Measurements from ENCODE around the gene CIAPIN1.

Gene CIAPIN1

DNA sequence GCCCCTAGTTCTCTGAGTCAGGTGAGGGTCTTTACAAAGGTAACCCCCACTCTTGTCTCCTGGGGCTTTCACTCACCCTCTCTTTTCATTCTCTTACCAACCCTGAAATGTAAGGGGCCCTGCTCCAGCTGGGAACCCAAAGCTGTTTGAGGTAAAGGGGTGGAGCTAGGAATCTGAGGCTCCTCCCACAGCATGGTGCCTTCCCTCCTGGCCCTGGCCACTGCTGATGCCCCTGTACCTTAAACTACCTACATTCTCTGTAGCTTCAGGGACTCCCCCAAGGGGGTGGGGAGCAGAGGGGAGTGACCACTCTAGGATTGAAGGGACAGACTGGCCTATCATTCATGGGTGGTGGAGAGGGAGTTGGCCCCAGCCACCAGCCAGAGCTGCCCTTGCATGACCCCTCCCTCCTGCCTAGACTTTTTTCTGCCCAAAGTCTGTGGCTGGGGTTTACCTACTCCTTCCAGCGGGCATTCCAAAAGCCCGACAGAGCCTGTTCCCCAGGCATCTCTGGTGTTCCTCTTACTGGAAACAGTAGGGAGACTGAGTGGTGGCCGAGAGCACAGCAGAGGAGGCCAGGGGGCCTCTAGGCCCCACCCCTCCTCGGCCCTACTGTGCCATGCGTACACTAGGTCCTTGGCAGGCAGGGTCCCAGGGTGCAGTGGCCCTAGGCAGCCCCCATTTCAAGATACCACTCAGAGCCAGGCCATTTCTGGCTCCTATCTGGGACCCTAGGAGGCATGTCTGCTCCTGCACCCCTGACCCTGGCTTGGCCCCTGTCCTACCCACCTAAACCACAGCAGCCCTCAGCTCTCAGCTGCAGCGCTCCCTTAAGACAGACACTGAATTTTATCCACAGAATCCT lies 29.6 kb upstream of the CIAPIN1 start:
- DNase-seq = peak; percentile 36

DNA sequence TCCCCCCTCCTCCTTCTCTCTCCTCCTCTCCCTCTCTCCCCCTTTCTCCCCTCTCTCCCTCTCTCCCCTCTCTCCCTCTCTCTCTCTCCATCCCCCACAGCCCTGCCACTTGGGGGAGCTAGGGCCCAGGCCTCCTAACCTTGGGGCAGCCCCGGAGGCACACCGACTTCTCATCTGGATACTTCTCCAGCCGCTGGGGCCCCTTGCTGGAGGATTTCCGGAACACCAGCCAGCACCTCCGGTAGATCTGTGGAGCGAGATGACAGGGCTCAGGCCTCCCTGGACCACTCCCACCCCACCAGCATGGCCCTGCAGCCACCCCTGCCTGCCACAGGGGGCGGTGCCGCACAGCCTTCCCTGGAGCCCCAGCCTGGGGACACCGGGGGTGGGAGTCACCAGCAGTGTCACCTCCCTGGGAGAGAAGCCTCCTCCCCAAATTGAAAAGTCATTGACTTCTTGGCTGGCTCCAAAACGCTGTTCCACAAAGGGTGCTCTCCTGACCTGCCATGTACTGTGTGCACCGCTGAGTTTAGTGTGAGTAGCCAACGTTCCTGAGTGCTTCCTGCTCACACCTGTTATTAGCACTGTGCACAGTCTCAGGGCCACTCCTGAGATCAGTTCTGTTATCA lies 28.6 kb upstream of the CIAPIN1 start:
- DNase-seq = peak; percentile 84

DNA sequence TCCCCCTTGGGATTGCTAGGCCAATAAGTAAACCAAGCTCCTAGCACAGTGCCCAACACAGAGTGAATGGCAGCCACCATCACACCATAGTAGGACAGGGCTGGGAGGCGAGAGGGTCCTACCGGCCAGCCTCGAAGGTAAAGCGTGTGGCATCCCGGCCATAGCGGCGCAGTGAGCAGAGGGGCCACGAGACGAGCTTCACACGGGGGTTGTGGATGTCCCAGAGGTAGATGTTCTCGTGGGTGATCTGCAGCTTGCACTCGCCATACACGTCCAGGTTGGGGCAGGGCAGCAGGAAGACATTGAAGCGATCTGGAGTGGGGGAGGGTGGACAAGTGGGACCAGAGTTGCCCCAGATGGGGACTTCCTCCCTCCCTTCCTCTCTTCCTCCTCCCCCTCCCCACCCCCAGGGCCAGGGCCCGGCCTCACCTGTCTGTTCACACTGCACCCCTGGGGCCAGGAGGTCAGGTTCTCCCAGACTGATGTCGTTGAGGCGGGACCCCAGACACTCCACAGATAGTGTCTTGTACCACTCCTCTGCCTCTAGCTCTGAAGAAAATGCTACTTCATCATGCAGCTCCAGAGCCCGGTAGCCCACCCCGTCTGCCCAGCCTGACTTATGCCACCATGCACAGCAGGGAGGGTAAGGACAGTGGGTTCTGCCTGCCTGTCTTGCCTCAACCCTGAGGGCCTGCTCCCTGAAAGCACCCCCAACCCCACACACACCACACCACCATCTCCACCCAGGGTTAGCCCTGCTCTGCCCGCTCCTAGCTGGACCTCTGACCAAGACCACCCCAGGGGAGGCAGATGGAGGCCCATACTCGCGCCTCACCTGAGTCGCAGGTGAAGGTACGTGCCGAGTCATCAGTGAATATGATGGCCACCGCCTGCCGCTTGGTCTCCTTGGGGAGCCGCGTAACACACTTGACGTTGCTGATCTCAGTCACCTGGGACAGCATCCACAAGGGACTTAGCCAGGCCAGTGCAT lies 27.8 kb upstream of the CIAPIN1 start:
- no peak for DNase-seq

DNA sequence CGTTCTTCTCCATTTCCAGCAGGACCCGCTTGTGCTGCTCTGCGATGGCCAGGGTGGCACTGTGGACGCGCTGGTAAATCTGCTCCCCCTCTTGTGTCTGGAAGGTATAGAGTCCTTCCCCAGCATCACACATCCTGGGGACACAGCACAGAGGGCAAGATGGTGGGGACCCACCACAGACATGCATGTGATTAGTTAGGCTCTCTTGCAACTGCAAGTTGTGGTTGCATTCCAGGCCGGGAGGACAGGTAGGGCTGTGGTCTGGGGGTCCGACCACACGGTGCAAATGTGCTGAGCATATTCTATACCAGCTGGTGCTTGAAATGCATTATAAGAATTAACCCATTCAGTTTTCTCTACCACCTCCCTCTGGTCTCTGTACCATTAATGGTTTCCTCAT lies 26.7 kb upstream of the CIAPIN1 start:
- DNase-seq = no peak

DNA sequence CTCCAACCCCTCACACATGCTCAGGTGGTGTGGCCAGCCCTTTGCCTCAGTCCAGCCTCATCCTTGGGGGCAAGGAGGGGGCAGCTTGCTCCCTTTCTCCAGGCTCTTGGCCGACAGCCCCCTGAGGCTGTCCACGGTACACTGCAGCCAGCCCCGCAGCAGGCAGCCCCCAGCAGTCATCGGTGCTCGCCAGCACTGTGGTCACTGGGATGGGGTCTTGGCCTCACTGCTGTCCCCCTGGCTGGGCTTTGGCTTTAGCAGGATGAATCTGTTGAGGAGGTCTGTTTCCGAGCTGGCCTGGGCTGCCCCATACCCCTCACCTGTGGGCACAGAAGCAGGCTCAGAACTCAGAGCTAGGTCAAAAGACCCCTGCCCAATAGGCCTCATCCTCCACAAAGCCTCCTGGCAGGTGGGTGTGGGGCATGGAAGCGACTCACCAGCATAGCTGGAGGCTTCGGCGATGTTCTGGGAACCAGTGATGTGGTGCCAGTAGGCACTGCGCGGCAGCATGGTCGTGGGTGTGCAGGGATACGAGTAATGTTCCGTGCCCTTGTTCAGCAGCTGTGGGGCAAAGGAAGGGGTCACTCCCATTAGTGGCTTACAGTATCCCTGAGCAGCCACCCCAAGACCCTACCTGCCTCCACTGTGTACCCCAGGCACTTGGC lies 26.1 kb upstream of the CIAPIN1 start:
- no peak for DNase-seq

DNA sequence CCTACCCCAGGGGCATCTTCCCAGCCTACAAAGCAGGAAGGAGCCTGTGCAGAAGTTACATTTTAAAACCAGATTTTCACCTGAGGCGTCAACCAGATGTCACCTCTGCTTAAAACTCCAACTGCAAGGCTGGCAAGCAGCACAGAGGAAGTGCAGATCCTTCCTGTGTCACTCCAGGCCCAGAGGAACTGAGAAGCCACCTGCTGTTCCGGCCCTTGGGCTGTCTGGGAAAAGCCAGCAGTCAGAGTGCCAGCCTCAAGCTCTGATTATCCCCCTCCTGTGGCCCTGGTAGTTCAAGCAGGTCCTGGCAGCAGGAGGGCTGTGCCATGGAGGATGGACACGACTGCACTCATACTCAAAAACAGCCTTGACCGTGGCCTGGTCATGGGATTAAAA lies 25.5 kb upstream of the CIAPIN1 start:
- no peak for DNase-seq

DNA sequence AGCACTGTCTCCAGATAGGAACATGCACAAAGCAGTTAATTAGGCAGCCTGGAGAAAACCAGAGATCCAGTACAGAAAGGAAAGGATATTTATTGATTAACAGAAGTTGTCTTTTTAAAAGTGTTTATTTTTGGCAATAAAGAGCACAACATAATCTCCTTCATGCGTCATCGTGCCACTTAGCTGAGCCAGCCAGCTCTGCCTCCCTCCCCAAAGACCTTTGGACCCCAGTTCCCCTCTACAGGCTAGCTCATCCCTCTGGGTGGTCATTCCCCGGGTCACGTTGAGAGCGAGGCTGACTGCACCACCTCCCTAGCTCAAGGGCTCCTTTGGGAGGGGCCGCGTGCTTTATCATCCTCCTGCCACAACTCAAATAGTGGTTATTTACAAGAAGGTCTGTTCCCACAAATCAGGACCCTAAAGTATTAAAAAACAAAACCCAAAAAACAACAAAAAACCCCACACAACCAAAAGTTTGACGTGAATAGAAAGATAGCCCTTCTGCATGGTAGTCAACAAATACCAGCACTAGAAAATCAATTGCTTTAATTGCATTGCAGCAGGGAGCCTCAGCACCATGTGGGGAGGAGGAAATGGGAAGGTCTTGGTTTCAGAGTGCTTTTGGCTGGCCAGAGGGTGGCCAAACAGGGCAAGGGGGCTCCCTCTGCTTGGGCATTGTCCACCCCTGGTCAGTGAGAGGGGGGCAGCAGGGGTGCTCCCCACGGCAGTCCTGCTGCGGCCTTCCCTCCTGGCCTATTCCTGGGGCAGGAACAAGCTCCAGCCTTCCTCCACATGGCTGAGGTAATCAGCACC lies 24.9 kb upstream of the CIAPIN1 start:
- no peak for DNase-seq

DNA sequence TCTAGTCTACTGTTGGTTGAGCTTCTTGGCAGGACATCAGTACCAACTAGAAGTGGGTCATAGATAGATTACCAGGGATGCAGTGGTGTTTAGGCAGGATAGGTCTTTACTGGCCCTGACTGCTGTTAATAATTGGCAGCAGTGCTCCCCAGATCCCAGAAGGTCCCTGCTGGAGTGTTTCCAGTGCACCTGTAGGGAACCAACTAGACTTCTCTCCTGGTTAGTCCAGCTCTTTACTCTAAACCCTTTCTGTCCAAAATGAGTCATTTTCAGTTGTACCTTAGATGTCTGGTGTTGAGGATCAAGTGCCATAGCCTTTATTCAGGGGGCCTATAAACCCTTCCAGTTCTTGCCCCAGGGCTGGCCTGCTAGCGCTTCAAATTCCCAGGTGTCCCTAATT lies 24.0 kb upstream of the CIAPIN1 start:
- no peak for DNase-seq

DNA sequence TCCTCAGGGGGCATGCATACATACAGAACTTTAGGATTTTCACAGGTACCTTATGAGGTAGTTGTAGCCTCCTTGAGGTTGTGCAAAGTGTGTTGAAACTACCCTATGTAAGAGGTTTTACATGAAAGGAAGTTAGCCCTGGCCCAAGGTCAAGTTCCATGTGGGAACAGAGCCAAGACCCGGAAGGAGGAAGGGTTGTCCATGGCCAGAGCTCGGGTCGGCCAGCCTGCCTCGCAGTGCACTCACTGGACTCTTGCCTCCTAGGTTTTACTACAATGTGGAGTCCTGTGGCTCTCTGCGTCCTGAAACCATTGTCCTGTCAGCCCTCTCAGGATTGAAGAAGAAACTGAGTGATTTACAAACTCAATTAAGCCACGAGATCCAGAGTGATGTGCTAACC lies 23.5 kb upstream of the CIAPIN1 start:
- no peak for DNase-seq

DNA sequence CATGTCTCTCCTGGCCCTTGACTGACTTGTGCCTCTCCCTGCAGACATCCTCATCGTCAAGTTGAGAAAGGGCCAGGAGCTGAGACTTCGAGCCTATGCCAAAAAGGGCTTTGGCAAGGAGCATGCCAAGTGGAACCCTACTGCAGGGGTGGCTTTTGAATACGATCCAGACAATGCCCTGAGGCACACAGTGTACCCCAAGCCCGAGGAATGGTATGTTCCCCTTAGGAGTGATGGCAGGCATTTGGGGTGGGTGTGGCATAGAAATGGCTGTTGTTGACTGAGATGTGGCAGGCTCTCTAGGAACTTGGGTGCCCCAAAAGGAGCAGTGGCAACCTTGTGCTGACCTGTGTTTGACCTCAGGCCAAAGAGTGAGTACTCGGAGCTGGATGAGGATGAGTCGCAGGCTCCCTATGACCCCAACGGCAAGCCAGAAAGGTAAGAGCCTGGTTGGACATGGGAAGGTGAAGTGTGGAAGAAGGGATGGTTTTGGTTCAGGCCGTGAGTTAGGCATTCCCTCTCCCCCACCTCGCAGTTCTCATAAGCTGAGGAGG lies 22.8 kb upstream of the CIAPIN1 start:
- no peak for DNase-seq

DNA sequence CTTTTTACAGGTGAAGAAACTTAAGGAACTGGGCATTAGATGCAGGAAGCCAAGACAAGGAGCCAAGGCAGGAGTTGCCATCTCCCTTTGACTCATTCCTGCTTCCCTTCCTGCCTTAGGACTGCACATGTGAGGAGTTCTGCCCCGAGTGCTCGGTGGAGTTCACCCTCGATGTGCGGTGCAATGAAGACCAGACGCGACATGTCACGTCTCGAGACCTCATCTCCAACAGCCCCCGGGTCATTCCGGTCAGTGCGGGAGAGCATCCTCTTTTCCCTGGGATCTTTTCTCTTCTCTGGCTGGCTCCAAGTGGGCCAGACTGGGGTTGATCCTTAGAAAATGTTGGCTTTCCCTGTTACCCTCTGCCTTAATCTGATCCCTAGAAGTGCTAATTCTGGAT lies 21.9 kb upstream of the CIAPIN1 start:
- DNase-seq = no peak

DNA sequence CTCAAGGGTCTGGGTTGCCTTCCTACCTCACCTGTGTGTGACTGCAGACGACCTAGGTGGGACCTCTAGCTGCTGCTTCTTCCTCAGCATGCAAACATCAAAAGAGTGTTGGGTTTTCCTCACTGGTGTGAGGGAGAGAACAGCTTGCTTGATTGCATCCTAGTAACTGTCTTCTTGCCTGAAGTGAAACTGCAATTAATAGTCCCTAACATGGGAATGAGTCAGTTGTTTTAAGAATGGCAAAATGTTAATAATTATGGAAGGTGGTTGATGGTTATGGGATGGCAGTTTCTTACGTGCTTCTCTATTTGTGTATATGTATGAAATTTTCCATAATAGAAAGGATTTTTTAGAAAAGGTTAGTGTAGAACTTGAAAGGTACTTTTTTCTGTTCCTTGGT lies 21.2 kb upstream of the CIAPIN1 start:
- no peak for DNase-seq

DNA sequence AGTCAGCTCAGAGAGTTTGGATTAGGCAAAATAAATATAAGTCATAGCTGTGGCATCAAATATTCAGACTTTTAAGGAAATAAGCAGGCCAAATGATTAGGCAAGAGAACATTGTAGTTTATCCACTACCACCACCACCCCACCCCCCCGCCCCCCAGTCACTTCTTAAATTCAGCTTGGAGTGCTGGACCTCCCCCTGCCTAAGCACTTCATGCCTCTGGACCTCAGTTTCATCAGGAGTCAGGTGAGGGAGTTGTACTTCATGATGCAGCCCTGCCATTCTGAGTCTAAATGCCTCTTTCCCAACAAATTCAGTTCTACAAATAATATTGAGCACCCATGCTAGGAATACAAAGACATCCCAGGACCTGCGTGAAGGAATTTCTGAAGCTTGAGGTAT lies 17.3 kb upstream of the CIAPIN1 start:
- DNase-seq = no peak

DNA sequence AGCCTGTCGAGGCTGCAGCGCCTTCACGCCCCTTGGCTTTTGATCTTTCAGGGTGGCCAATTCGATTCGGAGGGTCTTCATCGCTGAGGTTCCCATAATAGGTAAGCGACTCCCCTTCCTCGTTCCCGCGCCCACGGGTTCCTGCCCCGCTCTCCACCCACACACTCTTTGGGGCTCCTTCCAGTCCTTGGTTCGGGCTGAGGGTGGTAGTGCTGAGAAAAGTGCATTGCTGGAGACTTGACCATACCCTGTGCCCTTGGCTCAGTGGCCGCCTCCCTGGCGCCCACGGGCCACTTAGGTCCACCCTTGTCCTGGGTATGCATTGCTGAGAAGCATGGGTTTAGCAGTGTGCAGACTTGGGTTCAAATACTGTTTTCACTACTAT lies 15.8 kb upstream of the CIAPIN1 start:
- peak; percentile 25 for DNase-seq

DNA sequence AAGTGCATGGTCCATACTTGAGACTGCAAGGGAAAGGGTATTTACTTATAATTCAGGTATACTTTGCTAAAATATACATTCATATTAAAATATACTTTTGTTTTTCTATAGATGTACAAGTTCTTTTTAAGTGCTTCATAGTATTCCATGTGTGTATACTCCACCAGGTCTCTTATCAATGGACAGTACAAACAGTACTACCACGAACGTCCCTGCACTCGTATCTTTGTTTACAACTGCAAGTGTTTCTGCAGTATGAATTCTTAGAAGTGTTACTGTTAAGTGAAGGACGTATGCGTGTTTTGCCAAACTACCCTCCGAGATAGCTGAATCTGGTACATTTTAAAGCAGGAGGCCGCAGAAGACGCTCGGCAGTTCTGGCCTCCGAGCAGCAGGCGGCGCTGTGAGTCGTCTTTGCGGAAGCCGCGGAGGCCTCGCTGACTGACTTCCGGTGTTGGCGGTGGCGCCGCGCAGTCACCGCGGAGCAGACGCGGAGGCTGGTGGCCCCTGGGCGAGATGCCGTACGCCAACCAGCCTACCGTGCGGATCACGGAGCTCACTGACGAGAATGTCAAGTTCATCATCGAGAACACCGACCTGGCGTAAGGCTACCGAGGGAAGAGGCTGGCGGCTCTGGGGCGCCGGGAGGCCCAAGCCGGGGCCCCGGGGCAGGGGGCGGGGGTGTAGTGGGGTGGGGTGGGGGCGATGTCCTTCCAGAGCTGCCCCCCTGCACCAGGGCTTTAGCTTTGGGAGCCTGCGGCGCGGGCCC lies 15.2 kb upstream of the CIAPIN1 start, which contains the start of gene POLR2C:
TSS of gene POLR2C (plus strand) at position 471 of the 769 bp plus-strand sequence. CDS start at position 517, 46 bp downstream.
- peak; percentile 93 for DNase-seq

DNA sequence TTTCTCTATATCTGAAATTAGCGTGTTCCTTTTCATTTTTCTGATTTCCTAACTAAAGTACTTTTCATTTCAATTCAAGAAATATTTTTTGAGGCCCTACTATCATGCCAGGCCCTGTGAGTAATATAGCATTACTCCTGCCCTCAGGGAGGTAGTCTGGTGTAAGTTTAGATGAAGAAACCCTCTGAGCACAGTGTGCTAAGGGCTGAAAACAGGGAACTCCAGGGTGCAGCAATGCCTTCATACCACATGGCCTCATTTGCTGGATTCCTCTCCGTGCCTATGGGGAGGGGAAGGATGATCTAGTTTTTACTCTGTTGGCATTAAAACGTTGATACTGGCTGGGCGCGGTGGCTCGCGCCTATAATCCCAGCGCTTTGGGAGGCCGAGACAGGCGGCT lies 4.8 kb upstream of the CIAPIN1 start:
- no peak for DNase-seq

DNA sequence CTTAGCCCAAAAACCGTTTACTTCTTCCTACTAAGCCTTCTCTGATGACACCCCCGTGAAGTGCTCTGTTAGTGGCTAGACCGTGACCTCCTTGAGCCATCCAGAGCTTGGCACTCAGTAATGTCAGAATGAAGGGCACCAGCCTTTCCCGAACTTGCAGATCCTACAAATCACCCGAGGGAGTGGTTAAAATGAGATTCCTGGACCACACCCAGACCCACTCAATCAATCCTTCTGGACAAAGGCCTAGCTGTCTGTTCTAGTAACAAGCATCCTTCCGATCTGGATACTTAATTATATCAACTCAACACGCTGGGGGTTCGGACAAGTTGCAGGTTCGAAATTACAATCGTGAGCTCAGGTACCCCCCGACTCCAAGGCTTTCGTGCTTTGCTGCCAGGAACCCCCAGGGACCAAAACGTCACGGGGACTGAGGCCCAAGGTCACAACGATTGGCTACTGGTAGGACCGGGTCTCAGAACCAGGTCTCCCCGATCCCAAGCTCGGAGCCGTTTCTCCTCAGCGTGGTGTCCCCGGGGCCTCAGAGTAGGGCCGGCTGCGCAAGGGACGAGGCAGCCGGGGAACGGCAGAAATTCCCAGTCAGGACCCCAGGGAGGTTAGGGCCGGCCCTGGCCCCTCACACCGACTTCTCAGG lies 527 bp downstream of the CIAPIN1 start:
- DNase-seq = peak; percentile 70

DNA sequence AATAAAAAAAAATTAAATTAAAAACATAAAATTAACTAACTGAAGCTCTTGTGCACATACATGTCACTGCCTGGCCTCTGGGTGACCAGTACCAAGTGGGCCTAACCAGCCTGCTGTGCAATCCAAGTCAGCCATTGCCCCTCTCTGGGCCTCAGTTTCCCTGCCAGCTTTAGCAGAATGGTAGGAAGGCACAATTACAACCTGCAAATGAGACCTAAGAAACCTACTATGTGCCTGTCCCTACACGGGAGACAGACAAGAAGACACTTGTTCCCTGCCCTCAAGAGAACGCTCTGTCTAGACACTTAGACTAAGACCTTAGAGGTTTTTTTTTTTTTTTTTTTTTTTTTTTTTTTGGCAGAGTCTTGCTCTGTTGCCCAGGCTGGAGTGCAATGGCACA lies 1.7 kb downstream of the CIAPIN1 start:
- no peak for DNase-seq

DNA sequence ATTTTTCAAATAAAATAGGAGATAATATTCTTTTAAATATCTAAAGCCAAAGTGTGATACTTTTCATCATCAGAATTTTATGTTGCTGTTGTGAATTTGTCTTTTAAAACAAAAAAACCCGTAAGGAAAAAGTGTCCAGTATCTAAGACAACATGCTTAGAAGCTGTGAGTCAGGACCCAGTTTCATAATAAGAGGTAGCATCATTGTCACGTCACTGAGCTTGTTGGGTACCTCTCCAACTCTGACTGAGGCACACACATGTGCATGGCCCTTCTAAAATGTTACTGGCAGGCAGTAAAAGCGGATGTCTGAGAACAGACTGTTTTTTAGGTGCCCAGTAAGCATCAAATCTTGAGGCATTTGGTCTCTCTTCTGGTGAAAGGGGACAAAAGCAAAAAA lies 2.5 kb downstream of the CIAPIN1 start:
- DNase-seq = no peak

DNA sequence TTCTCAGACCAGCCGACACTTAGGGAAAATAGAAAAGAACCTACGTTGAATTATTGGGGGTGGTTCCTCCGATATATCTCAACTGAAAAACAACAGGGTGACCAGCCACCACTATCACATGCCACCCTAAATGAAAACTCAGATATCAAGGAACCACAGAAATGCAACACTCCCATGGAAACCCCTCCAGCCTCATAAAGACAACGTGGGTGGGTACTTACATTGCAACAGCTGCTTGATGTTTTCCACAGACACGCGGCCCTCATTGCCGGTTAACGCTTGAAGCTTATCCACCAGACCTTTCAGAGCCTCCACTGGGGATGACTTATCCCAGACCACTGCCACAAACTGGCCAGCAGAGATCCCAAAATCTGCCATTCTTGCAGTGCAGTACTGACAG lies 6.6 kb downstream of the CIAPIN1 start:
- DNase-seq = peak; percentile 31

All from hematopoietic multipotent progenitor cell treated with erythropoietin and hydrocortisone succinate and interleukin-3 and kit ligand, for 6 days (in vitro differentiated cells).